ENCODE measurements around the gene C1orf52. TPM values are rescaled to one million over a fixed set of nuclear protein-coding genes. Genes with fewer than 3 reads are reported as not detected.

Gene C1orf52
- total and polyA plus RNA-seq, 9 of the 15 experiments (the other 6 are each of a cell fraction or from before 2014, with no cell fraction given), result 17.0 to 38.5 (median 33.0) TPM

DNA sequence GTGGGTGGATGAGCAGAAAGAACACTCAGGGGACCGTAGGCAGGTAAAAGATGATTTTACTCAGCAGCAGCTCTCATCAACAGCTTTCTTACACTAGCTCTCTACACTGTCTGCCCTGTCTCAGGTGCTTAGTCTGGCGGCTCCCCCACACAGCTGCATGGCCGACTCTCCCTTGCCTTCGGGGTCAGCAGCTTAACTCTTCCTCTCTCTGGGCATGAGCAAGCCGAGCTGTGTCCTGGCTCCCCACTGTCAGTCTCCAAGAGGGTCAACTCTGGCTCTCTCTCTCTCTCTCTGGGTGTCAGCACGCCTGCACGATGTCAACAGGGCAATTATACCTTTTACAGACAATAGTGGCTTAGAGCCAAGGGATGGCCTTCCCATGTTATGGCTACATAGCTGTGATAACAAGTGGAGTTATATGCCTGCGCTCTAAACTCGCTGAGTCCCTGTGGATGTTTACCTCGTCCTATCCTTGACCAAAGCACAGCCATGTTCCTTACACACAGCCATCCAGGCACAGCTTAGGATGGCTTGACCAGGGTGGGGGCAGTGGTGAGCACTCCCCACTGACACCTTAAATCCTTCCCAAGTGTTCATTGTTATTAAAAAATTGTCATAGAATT is 20.1 kb upstream of the C1orf52 start (continued):
- TF ChIP-seq CEBPG (CRISPR knock-in tag; IDR thresholded peaks at IDR 0.05), result no peak
- TF ChIP-seq CEBPG (tag; conservative IDR thresholded peaks at IDR 0.05 in 1 of 2, IDR thresholded peaks at IDR 0.05 in 1 of 2), result no peak
- no peak for TF ChIP-seq ARNT (IDR thresholded peaks at IDR 0.05)
- peak; percentile 95 for TF ChIP-seq DMBX1 (CRISPR knock-in tag; IDR thresholded peaks at IDR 0.05; ENCODE audit: borderline replicate concordance)
- TF ChIP-seq ZNF695 (CRISPR knock-in tag; IDR thresholded peaks at IDR 0.05), result no peak
- TF ChIP-seq ZNF431 (CRISPR knock-in tag; IDR thresholded peaks at IDR 0.05), result no peak
- no peak for TF ChIP-seq HCFC1 (IDR thresholded peaks at IDR 0.05; ENCODE audit: low read depth, low read length)
- TF ChIP-seq BRD4 (IDR thresholded peaks at IDR 0.05), result no peak
- TF ChIP-seq, protein P1, sequence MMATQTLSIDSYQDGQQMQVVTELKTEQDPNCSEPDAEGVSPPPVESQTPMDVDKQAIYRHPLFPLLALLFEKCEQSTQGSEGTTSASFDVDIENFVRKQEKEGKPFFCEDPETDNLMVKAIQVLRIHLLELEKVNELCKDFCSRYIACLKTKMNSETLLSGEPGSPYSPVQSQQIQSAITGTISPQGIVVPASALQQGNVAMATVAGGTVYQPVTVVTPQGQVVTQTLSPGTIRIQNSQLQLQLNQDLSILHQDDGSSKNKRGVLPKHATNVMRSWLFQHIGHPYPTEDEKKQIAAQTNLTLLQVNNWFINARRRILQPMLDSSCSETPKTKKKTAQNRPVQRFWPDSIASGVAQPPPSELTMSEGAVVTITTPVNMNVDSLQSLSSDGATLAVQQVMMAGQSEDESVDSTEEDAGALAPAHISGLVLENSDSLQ (IDR thresholded peaks at IDR 0.05), result no peak
- TF ChIP-seq, protein P2, sequence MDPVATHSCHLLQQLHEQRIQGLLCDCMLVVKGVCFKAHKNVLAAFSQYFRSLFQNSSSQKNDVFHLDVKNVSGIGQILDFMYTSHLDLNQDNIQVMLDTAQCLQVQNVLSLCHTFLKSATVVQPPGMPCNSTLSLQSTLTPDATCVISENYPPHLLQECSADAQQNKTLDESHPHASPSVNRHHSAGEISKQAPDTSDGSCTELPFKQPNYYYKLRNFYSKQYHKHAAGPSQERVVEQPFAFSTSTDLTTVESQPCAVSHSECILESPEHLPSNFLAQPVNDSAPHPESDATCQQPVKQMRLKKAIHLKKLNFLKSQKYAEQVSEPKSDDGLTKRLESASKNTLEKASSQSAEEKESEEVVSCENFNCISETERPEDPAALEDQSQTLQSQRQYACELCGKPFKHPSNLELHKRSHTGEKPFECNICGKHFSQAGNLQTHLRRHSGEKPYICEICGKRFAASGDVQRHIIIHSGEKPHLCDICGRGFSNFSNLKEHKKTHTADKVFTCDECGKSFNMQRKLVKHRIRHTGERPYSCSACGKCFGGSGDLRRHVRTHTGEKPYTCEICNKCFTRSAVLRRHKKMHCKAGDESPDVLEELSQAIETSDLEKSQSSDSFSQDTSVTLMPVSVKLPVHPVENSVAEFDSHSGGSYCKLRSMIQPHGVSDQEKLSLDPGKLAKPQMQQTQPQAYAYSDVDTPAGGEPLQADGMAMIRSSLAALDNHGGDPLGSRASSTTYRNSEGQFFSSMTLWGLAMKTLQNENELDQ (CRISPR knock-in tag; IDR thresholded peaks at IDR 0.05; ENCODE audit: borderline replicate concordance), result no peak
- no peak for TF ChIP-seq ESRRA (IDR thresholded peaks at IDR 0.05; ENCODE audit: borderline replicate concordance, low read depth)
- peak; percentile 73 for TF ChIP-seq TCFL5 (CRISPR knock-in tag; conservative IDR thresholded peaks at IDR 0.05)
- TF ChIP-seq, protein P3, sequence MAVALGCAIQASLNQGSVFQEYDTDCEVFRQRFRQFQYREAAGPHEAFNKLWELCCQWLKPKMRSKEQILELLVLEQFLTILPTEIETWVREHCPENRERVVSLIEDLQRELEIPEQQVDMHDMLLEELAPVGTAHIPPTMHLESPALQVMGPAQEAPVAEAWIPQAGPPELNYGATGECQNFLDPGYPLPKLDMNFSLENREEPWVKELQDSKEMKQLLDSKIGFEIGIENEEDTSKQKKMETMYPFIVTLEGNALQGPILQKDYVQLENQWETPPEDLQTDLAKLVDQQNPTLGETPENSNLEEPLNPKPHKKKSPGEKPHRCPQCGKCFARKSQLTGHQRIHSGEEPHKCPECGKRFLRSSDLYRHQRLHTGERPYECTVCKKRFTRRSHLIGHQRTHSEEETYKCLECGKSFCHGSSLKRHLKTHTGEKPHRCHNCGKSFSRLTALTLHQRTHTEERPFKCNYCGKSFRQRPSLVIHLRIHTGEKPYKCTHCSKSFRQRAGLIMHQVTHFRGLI (CRISPR knock-in tag; IDR thresholded peaks at IDR 0.05), result peak; percentile 84
- no peak for TF ChIP-seq SLC30A9 (CRISPR knock-in tag; IDR thresholded peaks at IDR 0.05)
- TF ChIP-seq, protein P4, sequence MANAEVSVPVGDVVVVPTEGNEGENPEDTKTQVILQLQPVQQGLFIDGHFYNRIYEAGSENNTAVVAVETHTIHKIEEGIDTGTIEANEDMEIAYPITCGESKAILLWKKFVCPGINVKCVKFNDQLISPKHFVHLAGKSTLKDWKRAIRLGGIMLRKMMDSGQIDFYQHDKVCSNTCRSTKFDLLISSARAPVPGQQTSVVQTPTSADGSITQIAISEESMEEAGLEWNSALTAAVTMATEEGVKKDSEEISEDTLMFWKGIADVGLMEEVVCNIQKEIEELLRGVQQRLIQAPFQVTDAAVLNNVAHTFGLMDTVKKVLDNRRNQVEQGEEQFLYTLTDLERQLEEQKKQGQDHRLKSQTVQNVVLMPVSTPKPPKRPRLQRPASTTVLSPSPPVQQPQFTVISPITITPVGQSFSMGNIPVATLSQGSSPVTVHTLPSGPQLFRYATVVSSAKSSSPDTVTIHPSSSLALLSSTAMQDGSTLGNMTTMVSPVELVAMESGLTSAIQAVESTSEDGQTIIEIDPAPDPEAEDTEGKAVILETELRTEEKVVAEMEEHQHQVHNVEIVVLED (CRISPR knock-in tag; IDR thresholded peaks at IDR 0.05), result 0 out of 2 replicates have a peak, but pooled peaks have one; percentile 34
- TF ChIP-seq MTA1 (IDR thresholded peaks at IDR 0.05; ENCODE audit: borderline replicate concordance), result no peak
- TF ChIP-seq ZNF57 (CRISPR knock-in tag; IDR thresholded peaks at IDR 0.05), result no peak
- TF ChIP-seq SOX6 (IDR thresholded peaks at IDR 0.05), result 0 out of 2 replicates have a peak, but pooled peaks have one; percentile 24
- TF ChIP-seq FOXM1 (IDR thresholded peaks at IDR 0.05; ENCODE audit: low read depth), result no peak
- no peak for TF ChIP-seq FOXM1 (CRISPR knock-in tag; IDR thresholded peaks at IDR 0.05; ENCODE audit: low read depth)
- TF ChIP-seq, protein P5, sequence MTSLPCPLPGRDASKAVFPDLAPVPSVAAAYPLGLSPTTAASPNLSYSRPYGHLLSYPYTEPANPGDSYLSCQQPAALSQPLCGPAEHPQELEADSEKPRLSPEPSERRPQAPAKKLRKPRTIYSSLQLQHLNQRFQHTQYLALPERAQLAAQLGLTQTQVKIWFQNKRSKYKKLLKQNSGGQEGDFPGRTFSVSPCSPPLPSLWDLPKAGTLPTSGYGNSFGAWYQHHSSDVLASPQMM (CRISPR knock-in tag; IDR thresholded peaks at IDR 0.05), result no peak
